HG03045 (cell line): ENCODE results near the gene FBN2.
"Not testable (repeated sequence)": the region's sequence is repeated elsewhere in the genome, so short reads cannot be mapped to it uniquely, and the experiment has no call there.

Experiments used
- ATAC-seq: cut with Tn5 transposase; IDR thresholded peaks from one replicate; pipeline ENCODE4 v1.9.1; 2021; ENCODE audit warnings: mild to moderate bottlenecking, moderate library complexity; ENCODE audit not compliant: unreplicated experiment

FBN2 gene

DNA sequence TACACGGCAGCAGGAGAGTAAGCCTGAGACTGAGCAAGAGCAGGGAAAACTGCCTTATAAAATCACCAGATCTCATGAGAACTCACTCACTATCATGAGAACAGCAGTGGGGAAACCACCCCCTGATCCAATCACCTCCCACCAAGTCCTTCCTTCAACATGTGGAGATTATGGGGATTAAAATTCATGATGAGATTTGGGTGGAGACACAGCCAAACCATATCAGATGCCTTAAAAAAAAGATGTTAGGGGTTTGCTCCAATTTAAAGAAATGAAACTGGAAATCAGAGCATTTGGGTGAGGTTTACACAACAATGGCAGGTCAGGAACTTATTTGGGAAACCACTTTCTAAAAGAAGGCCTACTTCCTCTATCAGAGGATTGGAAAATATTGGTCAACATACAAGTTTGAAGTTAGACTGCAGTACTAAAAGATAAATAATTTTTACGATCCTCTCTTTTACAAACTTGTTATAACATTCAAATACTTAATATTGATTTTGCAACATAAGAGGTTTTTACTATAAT lies 105.1 kb downstream of the FBN2 start:
- no peak for ATAC-seq

DNA sequence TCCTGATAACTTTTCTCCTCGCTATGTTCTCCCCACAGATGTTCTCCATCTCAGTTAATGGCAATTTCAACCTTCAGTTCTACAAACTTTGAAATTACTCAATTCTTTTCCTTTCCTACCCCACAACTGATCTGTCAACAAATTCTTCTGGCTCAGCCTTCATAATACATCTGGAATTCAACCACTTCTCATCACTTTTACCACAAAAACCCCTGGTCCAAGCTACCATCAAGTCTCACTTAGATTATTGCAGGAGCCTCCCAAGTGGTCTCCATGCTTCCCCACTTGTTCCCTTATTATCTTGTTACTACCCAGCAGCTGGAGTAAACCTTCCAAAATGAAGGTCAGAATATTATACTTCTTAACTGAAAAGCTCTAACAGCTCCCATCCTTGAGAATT lies 110.1 kb downstream of the FBN2 start:
- ATAC-seq = no peak

DNA sequence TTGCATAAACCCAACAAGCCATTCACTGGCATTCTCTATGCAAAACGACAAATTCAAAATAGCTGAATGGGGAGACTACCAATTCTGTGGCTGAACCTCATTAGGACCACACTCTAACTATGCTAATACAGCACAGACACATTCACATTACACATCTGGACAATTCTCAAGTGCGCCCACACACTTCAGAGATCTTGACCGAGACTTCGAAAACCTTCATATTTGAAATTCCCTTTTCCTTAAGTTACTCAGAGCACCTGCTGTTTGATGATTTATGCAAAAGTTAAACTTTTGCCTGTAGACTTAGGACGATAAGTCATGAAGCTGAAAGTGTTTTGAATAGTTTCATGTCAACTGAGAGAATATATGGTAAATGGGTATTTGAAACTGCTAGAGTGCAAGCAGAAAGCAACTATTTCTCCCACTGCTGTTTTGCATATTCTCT lies 111.9 kb downstream of the FBN2 start:
- peak; percentile 95 for ATAC-seq

DNA sequence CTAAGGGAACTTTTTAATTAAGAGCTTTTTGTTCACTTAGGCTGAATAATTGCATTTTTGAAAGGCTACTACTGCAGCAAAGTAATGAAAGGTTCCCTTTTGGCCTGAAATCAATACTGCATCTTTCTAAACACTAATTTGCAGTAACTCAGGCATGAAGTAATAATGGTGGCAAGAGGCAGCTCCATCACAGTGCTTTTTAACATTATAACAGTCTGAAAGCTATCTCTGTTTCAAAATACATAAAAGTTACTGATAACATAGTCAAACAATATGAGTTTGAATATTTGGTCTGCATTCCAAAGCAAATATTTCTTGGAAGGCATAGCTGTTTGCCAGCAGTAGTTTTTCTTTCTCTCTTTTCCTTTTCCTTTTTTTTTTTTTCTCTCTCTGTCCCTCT lies 113.4 kb downstream of the FBN2 start:
- ATAC-seq = no peak

DNA sequence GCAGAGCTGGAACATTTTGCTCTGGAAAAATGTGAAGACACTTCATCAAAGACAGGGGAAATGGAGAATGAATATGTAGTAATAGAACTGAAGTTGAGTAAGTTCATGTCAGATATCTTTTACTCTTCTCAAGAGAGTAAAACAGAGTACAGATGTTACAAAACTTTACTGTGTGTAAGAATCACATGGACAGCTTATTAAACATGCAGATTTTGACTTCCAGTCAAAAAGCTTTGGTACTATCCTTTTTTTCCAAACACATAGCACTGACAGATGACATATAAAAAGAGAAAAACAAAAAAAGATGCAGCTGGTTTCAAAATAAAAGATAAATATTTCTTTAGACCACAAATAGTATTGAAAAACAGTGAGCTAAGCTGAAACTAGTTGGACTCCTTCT lies 115.4 kb downstream of the FBN2 start:
- no peak for ATAC-seq

DNA sequence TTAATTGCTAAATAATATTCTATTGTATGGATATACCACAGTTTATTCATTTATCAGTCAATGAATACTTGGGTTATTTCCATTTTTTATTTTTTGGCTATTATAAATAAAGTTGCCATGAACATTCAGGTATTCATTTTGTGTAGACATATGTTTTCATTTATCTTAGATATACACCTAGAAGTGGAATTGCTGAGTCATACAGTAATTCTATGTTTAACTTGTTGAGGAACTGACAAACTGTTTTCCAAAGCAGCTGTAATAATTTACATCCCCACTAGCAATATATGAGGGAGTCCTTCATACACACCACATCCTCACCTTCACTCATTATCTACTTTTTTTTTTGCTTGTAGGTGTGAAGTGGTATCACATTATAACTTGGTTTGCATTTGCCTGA lies 123.6 kb downstream of the FBN2 start:
- ATAC-seq = no peak

DNA sequence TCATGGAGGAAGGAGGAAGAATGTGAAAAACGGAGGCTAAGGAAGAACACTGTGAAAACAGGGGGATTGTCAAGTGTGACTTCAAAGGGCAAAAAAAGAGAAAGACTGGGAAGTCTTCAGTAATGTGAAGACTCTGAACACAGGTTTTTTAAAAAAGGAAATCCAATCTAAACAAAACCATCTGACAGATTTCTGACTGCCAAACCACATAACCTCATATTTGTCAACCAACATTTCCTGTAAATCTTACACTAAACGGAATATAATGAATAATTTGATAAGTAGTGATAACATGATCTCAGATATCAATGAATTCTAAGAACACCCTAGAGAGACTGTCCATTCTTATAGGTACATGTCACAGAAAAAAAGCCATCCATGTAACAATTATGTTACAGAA lies 124.7 kb downstream of the FBN2 start:
- ATAC-seq = no peak

DNA sequence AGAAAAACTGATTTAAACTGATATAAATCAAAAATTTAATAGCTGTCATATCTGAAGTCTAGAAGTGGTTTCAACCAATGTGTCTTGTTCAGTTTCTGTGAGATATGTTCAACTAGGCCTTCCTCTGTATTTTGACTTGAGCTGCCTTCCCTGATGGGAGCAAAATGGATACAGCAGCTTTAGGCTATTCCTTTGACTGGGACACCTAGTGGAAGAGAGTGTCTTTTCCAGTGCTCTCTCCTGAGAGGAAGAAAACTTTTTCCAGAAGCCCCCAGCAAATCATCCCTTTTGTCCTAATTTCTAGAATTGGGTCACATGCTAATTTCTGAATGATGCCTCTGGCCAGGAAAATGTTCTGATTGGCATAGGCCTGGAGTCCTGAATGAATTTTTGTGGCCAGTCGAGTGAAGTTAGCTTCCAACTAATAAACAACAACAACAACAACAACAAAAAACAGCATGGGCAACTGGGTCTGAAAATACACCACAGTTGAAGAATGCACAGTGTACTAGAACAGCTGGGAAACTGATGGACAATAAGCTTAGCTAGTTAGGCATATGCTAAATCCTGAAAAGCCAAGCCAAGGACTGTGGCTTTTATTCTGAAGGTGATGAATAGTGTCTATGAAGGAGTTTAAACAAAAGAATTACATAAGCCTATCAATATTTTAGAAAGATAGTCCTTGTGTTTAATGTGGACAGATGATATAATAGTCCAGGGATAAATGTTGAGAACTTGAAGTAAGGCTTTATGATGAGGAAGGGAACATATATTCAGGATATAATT lies 125.7 kb downstream of the FBN2 start:
- ATAC-seq = no peak

DNA sequence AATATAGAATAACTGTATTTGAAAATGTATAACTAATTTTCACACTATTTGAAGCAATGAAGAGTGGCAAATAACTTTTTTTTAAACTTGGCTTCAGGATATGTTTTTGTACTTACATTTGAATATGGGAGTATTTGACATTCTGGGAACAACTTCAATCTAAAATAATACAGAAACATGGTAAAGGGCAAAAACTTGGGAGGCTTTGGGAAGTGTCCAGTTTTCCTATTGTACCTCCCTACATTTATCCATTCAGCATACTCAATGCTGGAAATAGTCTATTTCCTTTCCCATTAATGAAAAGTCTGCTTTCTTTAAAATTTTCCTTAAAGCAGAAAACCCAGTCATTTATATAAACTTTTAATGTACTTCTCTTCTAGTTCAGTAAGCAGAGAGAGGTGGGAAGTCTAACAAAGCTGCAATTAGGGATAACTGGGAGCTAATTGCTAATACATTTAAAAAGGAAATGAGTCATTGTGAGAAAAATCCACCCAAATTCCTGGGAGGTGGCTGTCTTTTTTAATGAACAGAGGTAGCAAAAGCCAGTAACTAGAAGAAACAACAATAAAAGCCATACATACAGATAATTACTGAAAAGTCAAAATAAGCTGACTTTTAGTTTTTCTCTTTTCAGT lies 128.8 kb downstream of the FBN2 start:
- no peak for ATAC-seq

DNA sequence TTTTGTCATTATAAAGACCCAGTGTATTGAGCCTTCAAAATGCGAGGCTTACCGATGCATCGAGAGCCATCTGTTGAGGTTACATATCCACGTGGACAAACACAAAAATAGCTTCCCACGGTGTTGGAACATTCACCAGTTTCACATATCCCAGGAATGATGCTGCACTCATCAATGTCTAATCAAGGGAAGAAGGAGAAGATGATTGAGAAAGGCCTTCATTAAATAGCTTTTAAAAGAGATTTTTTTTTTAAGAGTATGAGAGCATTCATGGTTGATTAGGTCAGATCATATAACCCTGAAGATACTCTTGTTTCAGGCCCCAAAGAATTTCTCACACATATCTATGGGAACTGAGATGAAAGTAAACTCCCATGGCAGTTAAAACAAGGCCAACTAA lies 129.4 kb downstream of the FBN2 start:
- ATAC-seq = no peak

DNA sequence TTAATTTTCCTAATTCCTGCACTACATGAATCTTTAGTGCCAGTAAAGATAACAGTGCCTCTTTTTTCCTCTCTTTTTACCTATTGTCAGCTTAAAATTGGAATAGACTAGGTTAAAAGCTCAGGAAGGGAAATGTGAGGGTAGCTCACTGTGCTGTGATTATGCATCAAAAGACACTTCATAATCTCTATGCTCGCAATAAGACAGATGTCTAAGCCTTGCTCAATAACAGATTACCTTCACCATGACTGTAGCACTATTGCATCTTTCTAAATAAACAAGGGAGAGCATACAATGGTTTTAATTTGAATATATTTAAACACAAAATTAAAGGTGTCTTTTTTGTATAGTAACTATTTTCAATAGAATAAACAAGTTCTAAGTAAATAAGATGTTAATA lies 130.1 kb downstream of the FBN2 start:
- no peak for ATAC-seq

DNA sequence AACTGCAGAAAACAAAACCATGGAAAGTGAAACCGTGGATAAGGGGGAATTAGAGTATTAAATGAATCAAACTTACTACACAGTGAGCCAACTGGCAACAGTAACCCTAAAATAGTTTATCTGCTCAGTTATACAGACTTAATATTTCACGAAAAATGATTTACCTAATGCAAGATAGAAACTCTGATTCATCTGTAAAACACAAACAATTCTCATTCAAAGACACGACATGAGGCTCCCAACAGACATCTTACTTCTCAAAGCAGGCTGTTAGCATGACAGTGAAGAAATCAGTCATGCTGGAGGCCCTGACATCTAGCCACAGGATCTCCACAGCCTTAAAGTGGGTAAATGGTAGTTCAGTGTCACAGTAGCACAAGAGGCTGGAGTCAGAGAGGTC lies 131.2 kb downstream of the FBN2 start:
- ATAC-seq = no peak

DNA sequence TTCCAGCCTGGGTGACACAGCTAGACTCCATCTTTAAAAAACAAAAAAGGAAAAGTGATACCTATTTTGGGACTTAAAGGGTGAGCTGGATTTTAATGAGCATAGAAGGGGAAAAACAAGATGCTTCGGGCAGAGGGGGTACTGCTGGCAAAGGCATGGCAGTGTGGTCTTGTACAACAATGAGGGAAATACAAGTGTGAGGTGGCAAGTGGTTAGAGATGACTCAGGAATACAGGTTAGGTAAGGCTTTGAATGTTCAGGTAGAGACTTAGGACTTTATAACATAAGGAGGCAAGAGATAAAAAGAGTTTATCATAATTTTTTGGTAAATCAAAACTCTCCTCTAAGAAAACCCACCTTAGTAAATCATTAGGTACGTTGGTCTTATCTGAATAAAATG lies 132.9 kb downstream of the FBN2 start:
- no peak for ATAC-seq

DNA sequence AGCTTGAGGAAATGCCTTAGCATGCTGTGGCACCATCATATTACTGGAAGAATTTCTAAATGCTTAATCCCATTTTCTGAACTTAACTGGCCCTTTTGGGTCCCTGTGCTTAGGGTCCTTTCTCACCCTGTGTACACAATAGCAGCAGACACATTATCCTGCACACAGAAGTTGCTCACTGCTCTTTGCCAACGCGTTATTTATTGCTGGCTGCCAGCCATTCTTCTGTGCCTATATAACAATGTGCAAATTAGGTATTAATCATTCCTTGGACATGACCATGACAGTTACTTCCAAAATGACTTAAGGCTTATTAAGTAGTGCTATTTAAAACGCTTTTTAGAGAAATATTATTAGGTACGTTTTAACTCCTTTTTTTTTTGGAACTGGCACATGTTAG lies 134.7 kb downstream of the FBN2 start:
- ATAC-seq = no peak

DNA sequence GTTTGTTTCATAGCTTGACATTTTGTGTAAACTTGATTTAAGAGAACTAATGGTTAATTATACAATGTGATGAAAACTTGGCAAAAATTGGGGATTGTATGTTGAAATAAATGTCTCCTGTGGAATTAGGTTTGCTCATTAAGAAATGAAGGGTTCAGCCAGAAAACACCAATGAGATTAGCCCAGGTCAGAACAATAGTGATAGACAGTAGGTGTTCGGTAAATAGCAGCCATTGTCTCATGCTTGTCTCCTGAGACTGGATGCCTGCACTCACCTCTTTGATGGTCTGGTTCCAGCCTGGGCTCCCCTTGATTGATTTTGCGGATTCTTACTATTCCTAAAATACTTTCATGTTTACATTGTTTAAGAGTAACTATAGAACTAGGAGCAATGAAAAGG lies 135.5 kb downstream of the FBN2 start:
- no peak for ATAC-seq

DNA sequence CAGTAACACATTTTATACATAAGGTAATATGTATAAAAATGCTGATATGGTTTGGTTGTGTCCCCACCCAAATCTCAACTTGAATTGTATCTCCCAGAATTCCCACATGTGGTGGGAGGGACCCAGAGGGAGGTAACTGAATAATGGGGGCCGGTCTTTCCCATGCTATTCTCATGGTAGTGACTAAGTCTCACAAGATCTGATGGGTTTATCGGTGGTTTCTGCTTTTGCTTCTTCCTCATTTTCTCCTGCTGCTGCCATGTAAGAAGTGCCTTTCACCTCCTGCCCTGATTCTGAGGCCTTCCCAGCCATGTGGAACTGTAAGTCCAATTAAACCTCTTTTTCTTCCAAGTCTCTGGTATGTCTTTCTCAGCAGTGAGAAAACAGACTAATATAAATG lies 137.3 kb downstream of the FBN2 start:
- ATAC-seq = not testable (repeated sequence)

DNA sequence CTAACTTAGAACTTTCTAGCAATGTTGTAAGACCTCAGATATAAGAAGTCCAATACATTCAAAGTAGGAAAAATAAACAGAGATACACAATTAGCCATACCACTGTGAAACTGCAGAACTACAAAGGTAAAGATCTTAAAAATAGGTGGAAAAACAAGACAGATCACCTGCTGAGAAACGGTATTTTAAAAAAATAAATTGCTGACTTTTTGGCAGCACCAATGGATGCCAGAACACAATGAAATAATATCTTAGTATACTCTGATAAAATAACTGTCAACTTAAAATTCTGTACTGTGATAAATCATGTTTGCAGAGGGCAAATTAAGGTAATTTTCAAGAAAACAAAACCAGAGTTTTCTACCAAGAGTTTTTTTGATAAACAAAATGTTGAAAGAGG lies 138.9 kb downstream of the FBN2 start:
- ATAC-seq = no peak

DNA sequence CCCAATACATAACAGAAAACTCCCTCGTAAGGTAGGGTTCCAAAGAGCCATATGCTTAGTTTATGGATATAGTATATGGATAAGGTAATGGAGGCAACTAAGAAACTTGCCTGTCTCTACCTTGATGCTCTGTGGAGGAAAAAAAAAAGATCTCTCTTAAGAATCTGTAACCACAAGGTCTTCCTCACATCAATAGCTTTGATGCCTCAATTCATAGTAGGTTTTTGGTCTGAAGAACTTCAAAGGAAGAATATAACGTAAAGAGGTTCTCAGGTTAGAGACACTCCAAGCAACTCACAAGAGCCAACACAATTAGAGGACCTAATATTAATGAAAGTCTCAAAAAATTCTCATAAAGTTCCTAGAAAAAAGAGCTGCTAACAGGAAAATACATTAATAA lies 140.2 kb downstream of the FBN2 start:
- no peak for ATAC-seq

DNA sequence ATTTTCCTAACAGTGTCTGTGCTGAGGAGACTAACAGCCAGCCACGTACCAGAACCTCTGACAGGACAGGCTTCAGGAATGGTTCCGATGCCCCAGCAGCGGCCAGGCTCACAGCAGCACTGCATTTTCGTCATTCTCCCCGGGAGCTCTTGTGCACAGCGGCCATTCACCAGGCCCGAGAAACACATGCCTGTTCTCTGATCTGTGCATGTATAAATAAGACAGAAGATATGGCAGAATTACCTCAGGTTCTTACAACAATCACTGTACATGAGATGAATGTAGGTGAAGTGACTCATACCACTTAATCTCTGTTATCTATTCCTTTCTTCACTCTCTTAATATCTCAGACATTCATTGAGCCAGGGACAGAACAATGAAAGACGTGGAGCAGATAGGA lies 143.0 kb downstream of the FBN2 start:
- ATAC-seq = no peak

DNA sequence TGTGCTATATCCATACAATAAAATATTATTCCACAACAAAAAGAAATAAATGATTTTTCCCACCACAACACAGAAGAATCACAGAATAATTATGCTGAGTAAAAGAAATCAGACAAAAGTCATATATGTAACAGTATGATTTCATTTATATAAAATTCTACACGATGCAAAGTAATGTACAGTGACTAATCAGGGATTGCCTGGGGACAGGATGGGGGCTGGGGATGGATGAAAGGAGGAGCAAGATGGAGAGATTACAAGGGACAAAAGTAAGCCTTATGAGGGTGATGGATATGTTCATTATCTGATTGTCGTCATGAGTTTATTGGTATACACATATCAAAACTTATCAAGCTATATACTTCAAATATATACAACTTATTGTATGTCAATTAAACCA lies 154.0 kb downstream of the FBN2 start:
- ATAC-seq = no peak

DNA sequence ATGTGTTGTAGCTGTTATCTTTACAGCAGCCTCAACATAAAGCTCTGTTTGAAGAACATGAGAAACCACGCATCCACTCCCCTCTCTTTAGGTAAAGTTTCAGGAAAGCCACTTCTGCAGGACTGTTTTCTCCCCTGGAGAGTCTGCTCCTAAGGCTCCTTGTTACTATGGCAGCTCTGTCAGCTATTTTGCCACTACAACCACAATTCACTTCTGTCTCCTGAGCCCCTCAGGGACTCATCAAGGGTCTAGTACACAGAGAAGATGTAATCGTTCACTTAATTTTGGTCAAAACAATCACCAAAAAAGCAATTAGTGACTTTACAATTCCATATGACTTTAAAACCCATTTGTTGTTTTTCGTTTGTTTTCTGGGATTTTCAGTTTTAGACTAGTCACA lies 157.7 kb downstream of the FBN2 start:
- ATAC-seq = no peak

DNA sequence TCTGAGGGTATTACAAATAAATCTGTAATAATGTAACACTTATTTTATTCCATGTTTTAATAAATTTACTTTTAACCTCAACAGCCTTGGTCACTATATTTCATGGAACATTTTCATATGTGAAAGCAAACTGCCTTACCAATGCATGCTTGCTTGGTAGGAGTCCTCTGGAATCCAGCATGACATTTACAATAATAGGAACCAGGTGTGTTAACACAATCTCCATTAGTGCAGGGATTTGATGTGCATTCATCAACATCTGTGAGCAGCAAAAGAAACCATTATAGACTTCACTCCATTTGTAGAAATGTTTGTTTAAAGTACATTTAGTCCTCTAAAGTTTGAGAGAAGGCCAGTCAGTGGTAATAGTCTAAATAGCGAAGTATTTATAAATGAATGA lies 159.4 kb downstream of the FBN2 start:
- ATAC-seq = no peak

DNA sequence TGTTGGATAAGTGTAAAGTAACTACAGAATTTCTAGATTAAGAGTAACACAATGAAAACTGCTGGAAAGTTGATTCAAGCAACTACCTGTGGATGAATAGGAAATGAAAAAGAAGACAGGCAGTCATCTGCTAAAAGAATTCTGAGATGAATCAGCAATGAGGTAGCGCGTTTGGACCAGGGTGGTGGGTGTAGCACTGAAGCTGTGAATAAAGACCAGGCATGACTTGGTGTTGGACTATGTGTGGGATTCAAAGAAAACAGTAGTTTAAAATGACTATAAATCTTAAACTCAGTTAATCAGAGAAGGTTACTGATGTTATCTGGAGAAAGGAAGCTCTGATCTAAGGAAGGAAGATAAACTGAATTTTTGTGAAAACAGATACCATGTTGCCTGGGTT lies 159.8 kb downstream of the FBN2 start:
- no peak for ATAC-seq
